Endothelial cell of umbilical vein (primary cell): ENCODE measurements around the gene MTLN. TPM values are rescaled to one million over a fixed set of nuclear protein-coding genes. Genes with fewer than 3 reads are reported as not detected.

Source experiments
- BruUV-seq: library from RNA; stranded (reverse); fragments of 400-500 nt; replicated peaks from 2 replicates; lab custom pipeline; 2021; lab: Mats Ljungman, UMichigan
- CTCF ChIA-PET: fragments of 300-600, 350-600 bp; sonication (Branson Sonifier 250); formaldehyde crosslinking; loops from one replicate; lab custom pipeline; 2021; ENCODE audit warnings: antibody characterized with exemption, inconsistent platforms; lab: Charles Lee
- POLR2A ChIA-PET: fragments of 300-600, 350-600 bp; sonication (Branson Sonifier 250); formaldehyde crosslinking; loops from one replicate; lab custom pipeline; 2021; ENCODE audit warnings: antibody characterized with exemption, inconsistent platforms; lab: Charles Lee
- DNase-seq: peaks from one replicate; pipeline ENCODE4 v3.0.0-alpha.2; 2011; ENCODE audit warnings: low read depth, low spot score
- FAIRE-seq: peaks from 2 replicates; lab custom pipeline; 2011; peaks lifted over from hg19 to GRCh38; lab: Jason Lieb, UNC
- H2AFZ ChIP-seq: 2 replicates; pipeline ENCODE4 v1.6.0; 2012; ENCODE audit warnings: low read depth, low read length, control low read depth, inconsistent platforms
- H3K27ac ChIP-seq: 2 replicates; pipeline ENCODE4 v1.5.1; 2011; ENCODE audit warnings: low read depth, mild to moderate bottlenecking, control low read depth, low read length, moderate library complexity; ENCODE audit not compliant: insufficient read depth
- H3K27me3 ChIP-seq, 2 experiments: 2 replicates each; pipeline versions ENCODE4 v1.6.0 to v1.6.1; 2011; ENCODE audit warnings: low read length in 2 of 2, mixed read lengths in 1 of 2; ENCODE audit not compliant: control insufficient read depth in 2 of 2, insufficient read depth in 2 of 2
- H3K36me3 ChIP-seq, 2 experiments: 2 replicates in 1 of 2; 3 replicates in 1 of 2; pipeline ENCODE4 v1.5.1; 2011; ENCODE audit warnings: low read length in 2 of 2, mild to moderate bottlenecking in 1 of 2, moderate library complexity in 1 of 2; ENCODE audit not compliant: control insufficient read depth in 2 of 2, insufficient read depth in 2 of 2; ENCODE audit errors: extremely low read depth in 1 of 2
- H3K4me1 ChIP-seq: 3 replicates; pipeline ENCODE4 v1.5.1; 2011; ENCODE audit warnings: mild to moderate bottlenecking, low read length; ENCODE audit not compliant: control insufficient read depth, insufficient read depth; ENCODE audit errors: extremely low read depth
- H3K4me2 ChIP-seq: 2 replicates; pipeline ENCODE4 v1.6.1; 2011; ENCODE audit warnings: low read length, control low read depth, mixed read lengths; ENCODE audit not compliant: insufficient read depth
- H3K4me3 ChIP-seq, 3 experiments: fragments of 200-600 bp in 1 of 3; sonication (generic), shearing (Covaris generic) in 1 of 3; replicated peaks in 1 of 3; 2 replicates each; pipeline ENCODE4 v1.5.1; 2011 to 2016; ENCODE audit warnings: control low read depth in 3 of 3, low read length in 3 of 3, mild to moderate bottlenecking in 2 of 3, inconsistent platforms in 1 of 3, low read depth in 1 of 3, moderate library complexity in 1 of 3; ENCODE audit not compliant: insufficient read depth in 1 of 3
- H3K79me2 ChIP-seq: 2 replicates; pipeline ENCODE4 v1.6.0; 2012; ENCODE audit warnings: low read length, inconsistent platforms; ENCODE audit not compliant: control insufficient read depth, insufficient read depth
- H3K9ac ChIP-seq: replicated peaks from 2 replicates; pipeline ENCODE3; 2011; ENCODE audit warnings: low read length, control low read depth; ENCODE audit not compliant: insufficient read depth; ENCODE audit errors: extremely low read depth
- H3K9me1 ChIP-seq: replicated peaks from 3 replicates; pipeline ENCODE4 v1.6.0; 2011; ENCODE audit warnings: mild to moderate bottlenecking, low read length; ENCODE audit not compliant: control insufficient read depth, insufficient read depth; ENCODE audit errors: extremely low read depth
- H3K9me3 ChIP-seq: replicated peaks from 2 replicates; pipeline ENCODE4 v1.5.1; 2012; ENCODE audit warnings: low read length, inconsistent platforms; ENCODE audit not compliant: control insufficient read depth, insufficient read depth
- H4K20me1 ChIP-seq: replicated peaks from 2 replicates; pipeline ENCODE3; 2011; ENCODE audit warnings: mild to moderate bottlenecking, low read length; ENCODE audit not compliant: control insufficient read depth, insufficient read depth; ENCODE audit errors: extremely low read depth
- EZH2 ChIP-seq: IDR thresholded peaks from 2 replicates; pipeline ENCODE4 v1.6.1; 2012; ENCODE audit warnings: borderline replicate concordance, low read depth, mild to moderate bottlenecking, moderate library complexity, low read length, inconsistent platforms; ENCODE audit not compliant: severe bottlenecking
- FOS ChIP-seq: IDR thresholded peaks from 2 replicates; pipeline ENCODE4 v1.6.1; 2011; ENCODE audit warnings: mild to moderate bottlenecking, low read length, moderate library complexity, borderline replicate concordance; ENCODE audit not compliant: insufficient read depth
- JUN ChIP-seq: IDR thresholded peaks from 2 replicates; pipeline ENCODE4 v1.6.1; 2011; ENCODE audit warnings: borderline replicate concordance, low read depth; ENCODE audit not compliant: insufficient read length, insufficient read depth
- MYC ChIP-seq: IDR thresholded peaks from one replicate; pipeline ENCODE4 v1.6.1; 2011; ENCODE audit warnings: mild to moderate bottlenecking, low read depth, low read length
- POLR2A ChIP-seq: IDR thresholded peaks from 2 replicates; pipeline ENCODE4 v1.6.1; 2012; ENCODE audit warnings: low read depth, mild to moderate bottlenecking, control low read depth, low read length
- POLR2AphosphoS5 ChIP-seq: IDR thresholded peaks from 2 replicates; pipeline ENCODE4 v1.6.1; 2012; ENCODE audit warnings: low read depth, mild to moderate bottlenecking, control low read depth, low read length, moderate library complexity; ENCODE audit not compliant: insufficient read depth
- dilution Hi-C: fragments of 300-500 bp; cut with MboI; formaldehyde crosslinking; loops from one replicate; pipeline ENCODE4 v1.15.0; 2019; ENCODE audit warnings: low sequenced_read_pairs; ENCODE audit not compliant: extremely low pct_ligation_motif_present
- intact Hi-C: fragments of 100-400 bp; cut with micrococcal nuclease; formaldehyde crosslinking; loops from one replicate; pipeline ENCODE4 v1.10.0; 2022
- polyA plus RNA-seq, 4 experiments: library from polyadenylated mRNA; depleted of rRNA in 3 of 4; stranded (reverse) in 3 of 4; unstranded in 1 of 4; fragments of >200 nt; gene quantifications; 2 replicates each; pipeline versions ENCODE4 v1.2.1 to v1.2.3, GENCODE V29; 2011 to 2012; ENCODE audit warnings: missing spikeins in 1 of 4
- total RNA-seq: library from RNA; stranded (reverse); gene quantifications from 2 replicates; pipeline ENCODE4 v1.2.3, GENCODE V29; 2021
- TF ChIP-seq, protein P1 (sequence below), 2 donors: IDR thresholded peaks; 1 replicate in 1 of 2; 2 replicates in 1 of 2; pipeline ENCODE4 v1.5.1; 2011; ENCODE audit warnings: low read length in 2 of 2, mild to moderate bottlenecking in 2 of 2, moderate library complexity in 2 of 2, control low read depth in 1 of 2, inconsistent platforms in 1 of 2, low read depth in 1 of 2; ENCODE audit not compliant: insufficient read depth in 1 of 2; ENCODE audit errors: extremely low read depth in 1 of 2

Gene MTLN
- total and polyA plus RNA-seq, 2 donors (not counting 3 experiments of a cell fraction or from before 2014, with no cell fraction given), result 34.4 to 46.0 TPM

DNA sequence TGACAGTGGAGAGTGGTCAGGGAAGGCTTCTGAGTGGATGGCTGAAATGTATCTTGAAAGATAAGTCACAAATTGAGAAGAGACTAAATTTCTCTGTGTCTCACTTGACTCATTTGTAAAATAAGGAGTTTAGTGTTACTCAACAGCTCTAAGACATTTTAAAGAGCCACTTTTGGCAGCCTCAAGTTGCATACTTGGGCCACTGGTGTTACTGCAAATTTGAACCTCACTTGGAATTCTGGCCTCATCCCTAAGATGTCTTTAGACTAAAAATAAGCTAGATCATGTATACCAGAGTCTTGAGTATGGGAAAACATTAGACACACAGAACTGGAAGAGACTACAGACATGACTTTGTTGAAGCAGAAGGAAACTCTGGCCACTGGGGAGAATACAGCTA lies 4.5 kb upstream of the MTLN start:
- dilution Hi-C loops, result no loop called here
- Histone ChIP-seq H3K4me3 (no peak overlapping the region), H3K4me1 (peaks cover 6% of the 10 kb centered on the region), H3K36me3 (no peaks in the 10 kb centered on the region), H3K27ac (no peak overlapping the region), H3K9ac (no peak overlapping the region), H3K79me2 (peaks cover 5% of the 10 kb centered on the region), H3K4me2 (no peak overlapping the region), H2AFZ (no peak overlapping the region), H4K20me1 (no peaks in the 10 kb centered on the region), H3K27me3 (peaks cover 34 to 44% of the 10 kb centered on the region in 2 experiments), H3K9me3 (no peaks in the 10 kb centered on the region), H3K9me1 (no peaks in the 10 kb centered on the region)
- no TSS peak for BruUV-seq
- ChIA-PET POLR2A (no interaction called here), CTCF (no interaction called here)
- no peak for DNase-seq
- intact Hi-C loops, result no loop called here
- TF ChIP-seq, protein P1, sequence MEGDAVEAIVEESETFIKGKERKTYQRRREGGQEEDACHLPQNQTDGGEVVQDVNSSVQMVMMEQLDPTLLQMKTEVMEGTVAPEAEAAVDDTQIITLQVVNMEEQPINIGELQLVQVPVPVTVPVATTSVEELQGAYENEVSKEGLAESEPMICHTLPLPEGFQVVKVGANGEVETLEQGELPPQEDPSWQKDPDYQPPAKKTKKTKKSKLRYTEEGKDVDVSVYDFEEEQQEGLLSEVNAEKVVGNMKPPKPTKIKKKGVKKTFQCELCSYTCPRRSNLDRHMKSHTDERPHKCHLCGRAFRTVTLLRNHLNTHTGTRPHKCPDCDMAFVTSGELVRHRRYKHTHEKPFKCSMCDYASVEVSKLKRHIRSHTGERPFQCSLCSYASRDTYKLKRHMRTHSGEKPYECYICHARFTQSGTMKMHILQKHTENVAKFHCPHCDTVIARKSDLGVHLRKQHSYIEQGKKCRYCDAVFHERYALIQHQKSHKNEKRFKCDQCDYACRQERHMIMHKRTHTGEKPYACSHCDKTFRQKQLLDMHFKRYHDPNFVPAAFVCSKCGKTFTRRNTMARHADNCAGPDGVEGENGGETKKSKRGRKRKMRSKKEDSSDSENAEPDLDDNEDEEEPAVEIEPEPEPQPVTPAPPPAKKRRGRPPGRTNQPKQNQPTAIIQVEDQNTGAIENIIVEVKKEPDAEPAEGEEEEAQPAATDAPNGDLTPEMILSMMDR (IDR thresholded peaks at IDR 0.05; ENCODE audit: extremely low read depth in 1 of 2, insufficient read depth in 1 of 2, low read depth in 1 of 2, low read length in 2 of 2), result no peak
- TF ChIP-seq POLR2A (no peak), JUN (no peak)
- FAIRE-seq, result no peak

DNA sequence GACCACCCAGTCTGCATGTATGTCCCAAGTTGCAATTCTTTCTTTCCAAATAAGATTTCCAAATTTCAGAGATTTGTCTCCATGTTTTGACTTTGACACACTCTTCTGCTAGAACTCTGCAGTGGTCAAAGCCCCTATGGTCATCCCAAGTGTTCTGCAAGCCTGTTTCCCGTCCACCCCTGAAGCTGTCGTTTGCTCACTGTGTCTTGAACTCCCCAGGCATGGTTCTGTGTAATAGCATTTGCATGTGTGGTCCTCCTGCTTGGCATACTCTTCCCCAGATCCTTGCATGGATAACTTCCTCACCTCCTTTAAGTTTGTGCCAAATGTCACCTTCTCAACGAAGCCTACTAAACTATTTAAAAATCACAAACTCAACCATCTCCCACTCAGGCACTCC lies 3.9 kb upstream of the MTLN start:
- dilution Hi-C loops, result no loop called here
- Histone ChIP-seq H3K4me1 (peaks cover 6% of the 10 kb centered on the region), H3K27ac (no peak overlapping the region), H2AFZ (no peak overlapping the region), H3K9me1 (no peaks in the 10 kb centered on the region), H3K36me3 (no peaks in the 10 kb centered on the region), H3K9me3 (no peaks in the 10 kb centered on the region), H3K9ac (no peak overlapping the region), H3K27me3 (peaks cover 32 to 40% of the 10 kb centered on the region in 2 experiments), H3K79me2 (peaks cover 8% of the 10 kb centered on the region), H4K20me1 (no peaks in the 10 kb centered on the region), H3K4me2 (no peak overlapping the region), H3K4me3 (no peak overlapping the region)
- FAIRE-seq, result no peak
- intact Hi-C loops, result no loop called here
- ChIA-PET CTCF (no interaction called here), POLR2A (no interaction called here)
- no peak for DNase-seq
- TF ChIP-seq JUN (no peak), POLR2A (no peak), FOS (no peak), POLR2AphosphoS5 (no peak), MYC (no peak), EZH2 (peak; percentile 26)
- no TSS peak for BruUV-seq
